ENCODE measurements around the gene RNU5D-1. TPM values are rescaled to one million over a fixed set of nuclear protein-coding genes. Genes with fewer than 3 reads are reported as not detected.

RNU5D-1 gene
- total RNA-seq, 1 experiment from 2014 or later = not detected

- no peak overlapping the region for H3K23ac ChIP-seq (ENCODE audit: insufficient read length, low read depth, low read length)
- no peaks in the 10 kb centered on the region for H4K20me1 ChIP-seq (ENCODE audit: control insufficient read depth, insufficient read depth, insufficient read length)
- no peak overlapping the region for H2AK5ac ChIP-seq (ENCODE audit: insufficient read length, low read length)
- no peaks in the 10 kb centered on the region for H3K9me3 Mint-ChIP-seq
- peak overlapping the region; percentile 27 for H3K56ac ChIP-seq (ENCODE audit: insufficient read length, low read depth, low read length)
- peak overlapping the region; percentile 97 for H2BK5ac ChIP-seq (ENCODE audit: insufficient read length, low read length)
- H3K4me1 Mint-ChIP-seq = peaks cover 12 to 16% of the 10 kb centered on the region in 2 experiments
- no peaks in the 10 kb centered on the region for H3K79me1 ChIP-seq (ENCODE audit: insufficient read depth, low read depth, low read length, poor library complexity, severe bottlenecking)
- no peak overlapping the region for H4K91ac ChIP-seq (ENCODE audit: insufficient read length, low read depth, low read length)
- H3K36me3 Mint-ChIP-seq (ENCODE audit: insufficient read depth in 1 of 3, low read depth in 3 of 3) = no peaks in the 10 kb centered on the region
- peak; percentile 90 for DNase-seq
- peak overlapping the region; percentile 76 to 99 (median 98); a peak in 6 of 7 replicates for H3K27ac Mint-ChIP-seq
- H3K9me3 ChIP-seq (ENCODE audit: control insufficient read depth, low read depth, low read length) = no peaks in the 10 kb centered on the region
- H4K5ac ChIP-seq (ENCODE audit: insufficient read length, low read depth, low read length) = peak overlapping the region; percentile 64
- no peaks in the 10 kb centered on the region; the same call in 1 of the 2 replicates for H3K27me3 Mint-ChIP-seq (ENCODE audit: low read depth)
- no peak overlapping the region for H3K4me2 ChIP-seq (ENCODE audit: insufficient read depth, insufficient read length, low read length)
- no peaks in the 10 kb centered on the region for H3K27me3 ChIP-seq (ENCODE audit: insufficient read depth, low read length)
- no peak overlapping the region for H2AFZ ChIP-seq (ENCODE audit: low read length)
- H3T11ph ChIP-seq (ENCODE audit: low read length) = peak overlapping the region; percentile 85
- peak overlapping the region; percentile 89 for H3K18ac ChIP-seq (ENCODE audit: insufficient read length, low read depth, low read length)
- H3K23me2 ChIP-seq (ENCODE audit: insufficient read length, low read depth, low read length, poor library complexity, severe bottlenecking) = no peaks in the 10 kb centered on the region
- H3K27ac ChIP-seq (ENCODE audit: insufficient read length, low read depth, low read length) = peak overlapping the region; percentile 79
- no peak overlapping the region for H3K14ac ChIP-seq (ENCODE audit: insufficient read depth, low read length)
- no CpG with 5 or more reads among the region's 14 CpGs for WGBS (ENCODE audit: extremely low coverage, insufficient read length, low lambda C conversion rate)
- no peaks in the 10 kb centered on the region for H3K4me1 ChIP-seq (ENCODE audit: insufficient read depth, low read length)
- peak overlapping the region; percentile 58 for H4K8ac ChIP-seq (replicated peaks; ENCODE audit: insufficient read length, low read depth, low read length)
- no peak overlapping the region for H2BK120ac ChIP-seq (ENCODE audit: low read depth, low read length, poor library complexity, severe bottlenecking)
- H2BK20ac ChIP-seq (ENCODE audit: low read depth, low read length, poor library complexity, severe bottlenecking) = no peak overlapping the region
- no peak overlapping the region for H2BK15ac ChIP-seq (ENCODE audit: low read depth, low read length)
- TF ChIP-seq CTCF (conservative IDR thresholded peaks at IDR 0.05) = no peak
- no peak overlapping the region; the same call in 1 of the 2 replicates for H3K4ac ChIP-seq (ENCODE audit: low read depth, low read length)
- no peak overlapping the region for H2BK12ac ChIP-seq (ENCODE audit: insufficient read length, low read depth, low read length)
- peak overlapping the region in 1 of 2 experiments; percentile 27; a peak in 1 of 5 replicates for H3K4me3 Mint-ChIP-seq
- no peak overlapping the region for H3K9ac ChIP-seq (ENCODE audit: extremely low read depth, insufficient read length, low read length)
- H3K79me2 ChIP-seq (ENCODE audit: insufficient read depth, low read length) = no peaks in the 10 kb centered on the region
Measured at GRCh38 chr1:44721485-44722361, 9.2 kb downstream of the RNU5D-1 start.

All from H9 (cell line).